HG03045 (cell line): ENCODE data around the gene MYDGF.

Experiments used
- ATAC-seq: cut with Tn5 transposase; IDR thresholded peaks from one replicate; pipeline ENCODE4 v1.9.1; 2021; ENCODE audit warnings: mild to moderate bottlenecking, moderate library complexity; ENCODE audit not compliant: unreplicated experiment

The MYDGF gene

DNA sequence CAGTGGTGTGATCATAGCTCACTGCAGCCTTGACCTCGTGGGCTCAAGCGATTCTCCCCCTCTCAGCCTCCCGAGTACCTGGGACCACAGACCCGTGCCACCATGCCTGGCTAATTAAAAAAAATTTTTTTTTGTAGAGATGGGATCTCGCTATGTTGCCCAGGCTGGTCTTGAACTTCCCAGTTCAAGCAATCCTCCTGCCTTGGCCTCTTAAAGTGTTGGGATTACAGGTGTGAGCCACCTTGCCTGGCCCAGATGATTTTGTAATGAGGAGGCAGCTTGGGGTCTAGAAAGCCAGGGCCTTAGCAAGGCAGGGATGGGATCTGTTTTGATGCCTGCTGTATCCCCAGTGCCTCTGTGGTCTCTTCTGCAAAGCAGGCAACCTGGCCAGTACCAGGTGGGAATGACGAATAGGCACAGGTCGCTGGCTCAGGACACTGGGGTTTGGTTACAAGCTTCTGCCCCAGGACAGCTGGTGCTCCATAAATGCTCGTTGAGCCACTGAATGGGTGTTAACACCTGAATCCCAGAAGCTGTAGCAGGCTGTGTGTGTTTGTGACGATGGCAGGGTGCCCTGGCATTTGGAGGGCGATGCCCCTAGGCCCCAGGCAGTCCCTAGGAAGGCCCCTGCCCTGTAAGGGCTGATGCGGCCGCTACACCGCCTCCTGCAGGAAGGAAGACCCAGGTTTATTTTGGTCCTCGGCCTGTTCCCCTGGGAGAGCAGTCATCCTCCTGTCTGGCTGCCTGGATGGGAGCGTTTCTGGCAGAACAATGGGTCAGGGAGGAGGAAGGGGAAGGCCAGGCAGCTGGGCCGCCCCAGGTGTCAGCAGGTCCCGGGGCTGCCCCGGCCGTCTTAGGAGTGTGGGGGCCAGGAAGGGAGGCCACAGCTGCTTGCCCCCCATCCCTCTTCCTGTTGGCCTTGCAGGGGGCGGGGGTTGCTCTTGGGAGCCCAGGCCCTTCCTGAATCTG lies 22.2 kb downstream of the MYDGF start:
- no peak for ATAC-seq

DNA sequence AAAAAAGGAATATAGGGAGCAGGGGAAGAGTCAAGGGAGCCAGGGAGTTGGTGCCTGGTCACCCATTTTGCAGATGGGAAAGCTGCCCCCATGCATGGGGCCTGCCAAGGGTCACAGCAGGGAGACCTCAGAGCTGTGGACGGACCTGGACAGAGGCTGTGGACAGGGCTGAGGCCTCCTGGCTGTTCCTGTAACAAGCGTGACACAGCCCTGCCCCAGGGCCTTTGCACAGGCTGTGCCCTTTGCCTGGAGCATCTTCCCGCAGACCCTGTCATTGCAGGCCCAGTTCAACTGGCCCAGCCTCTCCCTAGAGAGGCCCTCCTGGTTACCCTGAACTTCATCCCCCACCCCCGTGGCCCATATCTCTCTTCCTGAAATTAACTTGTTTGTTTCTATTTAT lies 24.4 kb downstream of the MYDGF start:
- ATAC-seq = no peak

DNA sequence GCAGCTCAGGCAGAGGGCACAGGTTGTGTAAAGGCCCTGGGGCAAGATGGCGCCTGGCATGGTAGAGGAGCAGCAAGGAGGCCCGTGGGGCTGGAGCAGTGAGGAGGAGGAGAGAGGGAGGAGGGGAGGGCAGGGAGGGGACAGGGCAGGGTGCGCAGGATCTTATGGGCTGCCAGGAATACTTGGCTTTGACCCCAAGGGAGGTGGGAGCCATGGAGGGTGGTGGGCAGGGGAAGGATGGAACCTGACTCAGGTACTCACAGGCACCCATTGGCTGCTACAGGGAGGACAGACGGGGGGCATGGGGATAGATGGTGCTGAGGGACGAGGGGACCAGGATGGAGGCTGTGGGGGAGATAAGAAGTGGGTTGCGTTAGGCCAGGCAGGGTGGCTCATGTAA lies 27.5 kb downstream of the MYDGF start:
- no peak for ATAC-seq

DNA sequence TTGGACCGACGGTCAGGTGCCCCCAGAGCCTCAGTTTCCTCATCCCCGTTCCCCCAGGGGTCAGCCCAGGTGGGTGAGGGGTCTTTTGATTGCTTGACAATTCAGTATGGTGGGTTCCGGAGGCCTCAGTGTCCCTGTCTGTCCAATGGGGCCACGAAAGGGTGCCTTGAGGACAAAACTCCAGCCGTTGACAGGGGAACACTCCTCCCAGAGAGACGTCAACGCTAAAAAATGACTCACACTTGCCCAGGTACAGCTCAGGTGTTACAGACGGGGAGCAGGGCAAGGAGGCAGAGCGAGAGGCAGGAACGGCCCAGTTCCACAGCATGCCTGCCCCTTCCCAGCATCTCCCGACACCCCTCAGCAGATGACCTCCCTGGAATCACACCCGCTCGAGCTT lies 29.0 kb downstream of the MYDGF start:
- no peak for ATAC-seq

DNA sequence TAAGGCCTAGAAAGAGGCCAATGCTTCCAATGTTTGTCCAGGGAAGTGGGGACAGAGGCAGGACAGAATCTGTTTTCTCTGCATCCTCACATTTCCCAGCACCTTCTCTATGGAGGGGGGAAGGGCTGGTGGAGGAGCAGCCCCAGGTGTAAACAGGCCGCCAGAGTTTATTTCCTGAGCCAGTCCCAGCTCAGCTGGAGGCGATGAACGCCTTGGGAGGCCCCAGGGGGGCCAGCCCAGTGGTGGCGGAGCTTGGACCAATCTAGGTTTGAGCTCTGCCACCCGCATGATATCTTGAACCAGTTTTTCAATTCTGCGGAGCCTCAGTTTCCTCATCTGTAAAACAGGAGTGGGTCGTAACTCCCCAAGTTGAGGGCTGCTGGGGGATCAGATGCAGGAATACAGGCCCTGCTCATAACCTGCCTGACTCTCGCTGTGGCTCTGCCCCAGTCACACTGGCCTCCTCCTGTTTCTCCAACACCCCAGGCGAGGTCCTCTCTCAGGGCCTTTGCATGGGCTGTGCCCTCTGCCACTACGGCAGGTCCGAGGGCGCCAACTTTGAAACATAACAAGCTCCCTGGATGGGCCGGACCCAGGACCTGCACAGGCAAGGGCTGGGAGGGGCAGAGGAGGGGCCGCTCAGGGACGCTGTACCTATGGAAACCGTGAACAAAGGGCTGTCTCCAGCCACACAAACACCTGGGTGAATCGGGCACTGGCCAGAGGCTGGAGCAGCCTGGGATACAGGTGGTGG lies 29.7 kb downstream of the MYDGF start:
- ATAC-seq = no peak

DNA sequence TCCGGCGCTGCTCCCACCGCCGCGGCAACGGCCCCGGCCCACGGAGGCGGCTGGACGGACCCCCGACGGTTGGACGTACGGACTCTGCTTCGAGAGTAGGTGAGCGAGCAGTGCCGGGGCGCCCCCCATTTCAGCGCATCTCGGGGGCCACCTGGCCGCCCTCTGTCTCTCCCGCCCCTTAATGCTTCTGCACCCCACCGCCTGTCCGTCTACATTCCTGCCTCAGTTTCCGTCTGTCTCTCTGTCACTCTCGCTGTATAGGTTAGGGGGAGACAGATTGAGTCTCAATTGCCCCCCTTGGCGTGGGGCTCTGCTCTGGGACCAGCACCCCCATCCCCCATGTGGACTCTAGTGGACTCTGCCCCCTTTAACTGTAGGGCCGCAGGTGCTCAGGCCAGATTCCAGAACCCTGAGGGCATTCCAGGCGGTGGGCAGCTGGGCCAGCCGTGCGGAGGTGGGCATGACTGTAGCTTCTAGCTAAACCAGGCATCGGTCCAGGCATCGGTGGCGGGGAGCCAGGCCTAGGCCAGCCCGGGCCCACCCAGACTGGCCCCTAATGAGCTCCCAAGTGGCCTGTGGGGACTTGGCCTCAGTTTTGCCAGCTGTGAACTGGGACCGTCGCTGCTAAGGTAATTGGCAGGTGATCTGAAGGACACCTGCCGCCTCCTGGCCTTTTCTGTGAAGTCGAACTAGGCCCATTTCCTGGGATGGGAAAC lies 30.5 kb downstream of the MYDGF start:
- ATAC-seq = peak; percentile 12

- peak; percentile 78 for ATAC-seq
Measured at GRCh38 chr19:4638828-4639530, 31.2 kb downstream of the MYDGF start, which contains the start of gene TNFAIP8L1. Gene TNFAIP8L1 (plus strand): TSS chr19:4639516. CDS start chr19:4651870, 12,354 bp downstream.

DNA sequence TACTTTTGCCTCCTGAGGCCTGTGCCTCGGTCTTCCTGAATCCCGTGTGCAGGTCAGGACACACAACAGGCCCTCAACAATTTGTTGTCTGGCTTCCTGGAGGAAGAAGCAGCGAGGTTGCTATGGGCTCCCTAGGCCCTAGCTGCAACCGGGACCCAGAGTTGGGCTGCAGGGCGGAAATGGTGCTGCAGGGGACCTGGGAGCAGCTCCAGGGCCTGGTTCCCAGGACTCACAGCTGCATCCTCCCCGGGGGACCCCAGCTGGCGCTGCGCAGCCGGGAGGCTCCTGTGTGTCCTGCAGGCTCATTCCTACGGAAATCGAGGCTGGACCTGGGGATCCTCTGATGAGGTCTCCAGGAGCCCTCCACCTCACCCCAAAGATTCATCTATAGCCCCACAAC lies 31.8 kb downstream of the MYDGF start:
- ATAC-seq = no peak

DNA sequence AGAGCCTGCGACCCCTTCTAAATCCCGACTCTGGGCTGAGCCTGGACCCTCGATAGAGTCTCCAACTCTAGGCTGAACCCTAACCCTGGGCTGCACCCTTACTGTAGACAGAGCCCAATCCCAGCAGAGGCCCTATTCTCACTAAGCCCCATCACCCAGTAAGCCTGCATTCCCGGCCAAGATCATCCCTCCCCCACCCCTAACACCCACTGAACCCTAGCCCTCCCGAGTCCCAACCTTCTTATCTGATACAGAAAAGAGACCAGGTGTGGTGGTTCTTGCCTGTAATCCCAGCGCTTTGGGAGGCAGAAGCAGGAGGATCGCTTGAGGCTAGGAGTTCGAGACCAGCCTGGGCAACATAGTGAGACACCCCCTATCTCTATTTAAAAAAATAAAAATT lies 33.4 kb downstream of the MYDGF start:
- ATAC-seq = no peak

- ATAC-seq = no peak
Measured at GRCh38 chr19:4636151-4636717, 33.9 kb downstream of the MYDGF start.

DNA sequence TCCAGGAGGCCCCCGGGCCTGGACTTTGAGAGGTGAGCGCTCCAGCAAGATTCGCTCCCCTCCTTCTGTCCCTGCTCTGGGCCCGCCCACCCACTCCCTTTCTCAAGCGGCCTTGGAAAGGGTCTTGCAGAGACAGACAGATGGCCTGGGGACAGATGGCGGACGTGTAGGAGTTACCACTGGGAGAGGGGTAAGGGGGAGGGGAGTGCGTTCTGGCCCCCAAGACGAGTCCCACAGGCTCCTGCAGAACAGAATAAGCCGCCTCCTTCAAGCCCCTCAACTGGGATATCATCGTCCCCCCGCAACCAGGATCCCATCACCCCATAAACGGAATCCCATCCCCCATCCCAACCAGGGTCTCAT lies 34.4 kb downstream of the MYDGF start:
- no peak for ATAC-seq

DNA sequence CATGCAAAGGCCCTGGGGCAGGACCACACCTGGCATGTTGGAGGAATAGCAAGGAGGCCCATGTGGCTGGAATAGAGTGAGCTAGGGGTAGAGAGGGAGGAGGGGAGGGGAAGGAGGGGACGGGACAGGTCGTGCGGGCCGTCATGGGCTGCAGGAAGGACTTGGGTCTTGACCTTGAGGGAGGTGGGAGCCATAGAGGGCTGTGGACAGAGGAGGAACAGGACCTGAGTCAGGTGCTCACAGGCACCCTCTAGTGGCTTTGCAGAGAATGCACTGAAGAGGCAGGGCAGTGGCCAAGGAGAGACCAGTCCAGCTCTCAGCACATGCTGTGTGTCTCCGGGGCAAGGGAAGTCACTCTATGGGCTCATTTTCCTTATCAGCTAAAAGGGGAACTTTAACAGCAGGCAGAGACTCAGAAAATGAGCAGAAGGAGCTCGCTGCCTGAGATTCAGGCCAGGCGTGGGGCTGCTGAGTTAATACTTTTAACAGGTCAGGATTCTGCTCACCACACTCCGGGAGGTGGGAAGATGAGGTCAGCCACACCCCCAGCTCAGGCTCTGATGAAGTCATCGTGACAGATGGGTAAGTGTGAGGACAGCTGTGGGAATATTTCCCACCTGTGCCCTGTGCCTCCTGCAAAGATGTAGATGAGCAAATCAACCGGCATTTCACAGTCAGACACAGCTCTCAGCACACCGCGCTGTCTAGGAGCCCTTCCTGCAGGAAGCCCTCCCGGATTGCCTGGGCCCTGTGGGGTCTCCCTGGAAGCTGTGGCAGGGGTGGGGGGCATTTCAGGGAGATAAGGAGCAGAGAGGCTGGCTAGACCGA lies 36.8 kb downstream of the MYDGF start:
- no peak for ATAC-seq

DNA sequence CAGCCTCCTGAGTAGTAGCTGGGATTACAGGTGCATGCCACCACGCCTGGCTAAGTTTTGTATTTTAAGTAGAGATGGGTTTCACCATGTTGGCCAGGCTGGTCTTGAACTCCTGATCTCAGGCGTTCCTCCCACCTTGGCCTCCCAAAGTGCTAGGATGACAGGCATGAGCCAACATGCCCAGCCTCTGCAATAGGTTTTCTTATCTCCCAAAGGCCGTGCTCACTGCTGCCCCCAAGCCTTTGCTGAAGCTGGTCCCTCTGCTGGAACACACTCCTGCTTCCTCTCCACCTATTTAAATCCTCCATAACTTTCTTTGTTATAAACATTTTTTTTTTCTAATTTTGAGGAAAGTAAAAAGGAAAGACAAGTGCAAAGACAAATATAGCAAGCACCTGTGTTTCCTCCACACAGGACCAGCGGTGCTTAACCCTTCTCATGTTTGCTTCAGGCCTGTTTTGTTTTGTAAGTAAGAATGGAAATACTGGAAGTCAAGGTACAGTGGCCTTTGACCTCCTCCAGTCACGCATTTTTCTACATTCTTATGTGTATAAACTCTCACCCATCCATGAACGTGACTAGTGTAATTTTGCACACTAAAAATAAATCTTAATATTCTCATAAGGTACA lies 45.3 kb downstream of the MYDGF start:
- no peak for ATAC-seq

- no peak for ATAC-seq
Measured at GRCh38 chr19:4624301-4624700, 45.8 kb downstream of the MYDGF start.

GRCh38 chr19:4622695-4623421 lies 47.3 kb downstream of the MYDGF start:
- no peak for ATAC-seq

DNA sequence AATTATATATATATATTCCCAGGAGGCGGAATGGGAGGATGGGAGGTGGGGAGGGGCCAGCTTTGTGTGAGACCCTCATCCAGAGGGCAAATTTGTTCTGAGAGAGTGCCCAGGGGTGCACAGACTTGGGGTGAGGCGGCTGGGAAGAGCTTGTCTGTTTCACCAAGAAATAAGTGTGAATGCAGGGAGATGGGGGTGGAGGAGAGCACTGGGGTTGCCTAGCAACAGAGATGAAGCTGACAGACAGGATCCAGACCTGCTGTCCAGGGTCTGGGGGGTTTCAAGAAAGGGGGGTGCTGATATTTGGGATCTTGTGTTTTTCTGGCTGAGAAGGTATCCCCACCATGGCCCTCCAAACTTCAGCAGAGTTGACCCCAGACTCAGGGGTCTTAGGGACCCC lies 49.5 kb downstream of the MYDGF start:
- ATAC-seq = no peak

DNA sequence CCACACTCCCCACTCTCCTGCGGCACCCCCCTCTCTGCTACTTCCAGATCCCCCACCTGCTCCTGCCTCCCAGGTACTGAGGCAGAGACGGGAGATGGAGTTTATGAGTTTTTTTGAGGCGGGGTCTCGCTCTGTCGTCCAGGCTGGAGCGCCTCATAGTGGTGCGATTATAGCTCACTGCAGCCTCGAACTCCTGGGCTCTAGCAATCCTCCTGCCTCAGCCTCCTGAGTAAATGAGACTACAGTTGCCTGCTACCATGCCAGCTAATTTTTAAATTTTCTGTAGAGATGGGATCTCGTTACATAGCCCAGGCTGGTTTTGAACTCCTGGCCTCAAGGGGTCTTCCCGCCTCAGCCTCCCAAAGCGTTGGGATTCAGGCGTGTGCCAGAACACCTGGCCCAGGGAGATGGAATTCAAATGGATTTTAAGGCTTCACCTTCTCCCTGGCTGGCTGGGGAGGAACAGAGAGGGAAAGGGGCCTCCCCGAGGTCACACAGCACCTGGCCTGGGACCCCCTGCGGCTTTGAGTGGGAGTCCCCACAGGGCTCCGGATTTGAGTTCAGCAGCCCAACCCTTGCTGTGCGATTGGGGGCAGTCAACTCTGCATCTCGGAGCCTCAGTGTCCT lies 50.4 kb downstream of the MYDGF start:
- no peak for ATAC-seq

GRCh38 chr19:4618019-4618418 lies 52.1 kb downstream of the MYDGF start:
- no peak for ATAC-seq
